Stromal cell of bone marrow (primary cell): ENCODE data around the gene CCDC148.

Source experiments
- DNase-seq: peaks from one replicate; pipeline ENCODE4 v3.0.0-alpha.2; 2012; ENCODE audit warnings: low read depth

The CCDC148 gene

DNA sequence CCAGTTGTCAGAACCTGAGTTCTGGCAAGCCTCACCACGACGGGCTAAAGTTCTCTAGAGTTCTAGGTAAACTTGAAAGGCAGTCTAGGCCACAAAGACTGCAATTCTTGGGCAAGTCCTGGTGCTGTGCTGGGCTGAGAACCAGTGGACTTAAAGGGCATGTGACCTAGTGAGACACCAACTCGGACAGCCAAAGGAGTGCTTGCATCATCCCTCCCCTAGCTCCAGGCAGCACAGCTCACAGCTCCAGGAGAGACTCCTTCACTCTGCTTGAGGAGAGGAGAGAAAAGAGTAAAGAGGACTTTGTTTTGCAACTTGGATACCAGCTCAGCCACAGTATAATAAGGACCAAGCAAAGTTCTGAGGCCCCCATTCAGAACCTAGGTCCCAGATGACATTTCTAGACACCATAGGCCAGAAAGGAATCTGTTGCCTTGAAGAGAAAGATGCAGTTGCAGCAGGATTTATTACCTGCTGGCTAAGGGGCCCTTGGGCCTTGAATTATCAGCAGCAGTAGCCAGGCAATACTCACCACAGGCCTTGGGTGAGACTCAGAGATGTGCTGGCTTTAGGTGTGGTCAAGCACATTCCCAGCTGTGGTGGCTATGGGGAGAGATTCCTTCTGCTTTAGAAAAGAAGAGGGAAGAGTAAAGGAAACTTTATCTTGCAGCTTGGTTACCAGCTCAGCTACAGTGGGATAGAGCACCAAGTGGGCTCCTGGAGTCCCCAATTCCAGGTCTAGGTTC lies 303.1 kb downstream of the CCDC148 start:
- DNase-seq = no peak

DNA sequence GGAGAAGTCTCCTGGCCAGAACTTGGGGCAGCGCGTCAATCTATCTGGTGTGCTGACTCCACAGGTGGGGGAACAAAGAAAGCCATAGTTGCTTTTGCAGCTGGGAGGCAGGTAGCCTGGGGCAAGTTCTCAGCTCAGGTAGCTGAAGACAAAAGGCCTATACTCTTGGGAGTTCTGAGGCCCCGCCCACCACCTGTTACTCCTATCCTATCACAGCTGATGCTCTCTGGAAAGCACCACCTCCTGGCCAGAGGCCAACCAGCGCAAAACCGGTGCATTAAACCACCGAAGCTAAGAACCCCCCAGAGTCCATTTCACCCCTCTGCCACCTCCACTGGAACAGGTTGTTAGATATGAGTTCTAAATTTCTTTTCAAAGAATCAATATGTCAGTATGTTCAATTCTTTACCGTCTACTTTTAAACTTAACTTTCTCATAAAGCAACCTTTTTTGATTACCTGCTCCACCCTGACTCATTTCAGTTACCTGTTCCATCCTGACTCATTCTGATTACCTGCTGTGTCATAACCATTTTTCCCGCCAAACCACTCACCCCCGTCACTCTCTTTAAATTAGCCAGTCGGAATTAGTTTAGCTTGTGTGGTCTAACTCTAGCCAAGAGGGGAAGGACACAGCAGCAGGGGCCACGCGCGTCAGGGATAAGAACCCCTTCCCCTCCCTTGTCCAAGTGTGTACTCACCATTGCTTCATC lies 311.5 kb downstream of the CCDC148 start:
- no peak for DNase-seq

DNA sequence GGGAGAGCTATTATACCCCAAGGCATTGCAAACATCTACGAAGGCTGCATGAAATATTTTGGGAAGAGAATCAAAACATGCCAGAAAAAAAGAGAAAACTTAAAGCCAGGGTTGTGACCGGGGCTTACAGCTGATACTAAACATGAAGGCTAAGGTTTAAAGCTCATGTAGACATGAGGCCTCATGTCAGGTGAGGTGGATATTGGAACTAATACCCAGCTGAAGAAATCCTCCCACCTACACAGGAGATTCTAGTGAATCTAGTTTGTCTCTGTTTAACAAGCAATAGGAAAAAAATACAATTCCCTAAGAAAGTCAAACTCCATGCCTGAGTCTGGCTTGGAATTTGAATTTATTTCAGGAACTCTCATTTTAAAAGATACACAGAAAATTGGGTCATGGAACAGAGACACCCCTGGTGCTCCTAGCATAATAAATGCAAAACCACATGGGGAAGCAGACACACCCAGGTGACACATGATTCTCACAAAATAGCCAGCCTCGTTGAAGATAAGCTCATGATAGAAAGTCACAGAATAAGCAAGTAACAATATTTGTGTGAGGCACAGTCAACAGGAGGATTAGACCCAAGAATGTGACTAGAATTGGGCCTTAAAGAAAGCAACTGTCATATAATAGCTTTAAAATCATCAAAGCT lies 312.7 kb downstream of the CCDC148 start:
- DNase-seq = no peak

DNA sequence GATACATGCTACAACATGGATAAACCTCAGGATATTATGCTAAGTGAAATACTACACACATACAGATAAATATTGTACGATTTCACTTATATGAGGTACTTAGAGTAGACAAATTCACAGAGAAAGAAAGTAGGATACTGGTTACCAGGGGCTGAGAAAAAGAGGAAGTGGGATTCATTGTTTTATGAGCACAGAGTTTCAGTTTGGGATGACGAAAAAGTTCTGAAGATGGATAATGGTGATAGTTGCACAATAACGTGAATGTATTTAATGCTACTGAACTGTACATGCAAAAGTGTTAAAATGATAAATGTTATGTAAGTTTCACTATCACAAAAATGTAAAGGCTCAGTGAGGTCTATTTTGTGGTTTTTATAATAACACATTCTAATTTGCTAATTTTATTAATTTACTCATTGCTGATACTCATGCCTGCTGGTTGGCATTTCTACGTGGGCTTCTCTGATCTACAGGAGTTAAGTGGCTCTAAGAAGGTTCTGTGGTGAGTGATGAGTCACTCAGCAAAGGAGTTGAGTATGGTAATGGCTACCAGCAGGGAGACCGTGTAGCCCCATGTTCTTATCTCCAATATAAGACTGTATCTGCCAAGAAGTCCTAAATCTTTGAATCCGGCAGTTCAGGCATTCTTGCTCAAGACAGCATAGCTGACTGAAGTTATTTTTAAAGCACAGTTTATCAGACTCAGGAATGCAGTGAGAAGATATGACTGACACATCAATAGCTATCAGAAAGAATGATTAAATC lies 313.8 kb downstream of the CCDC148 start:
- DNase-seq = no peak

DNA sequence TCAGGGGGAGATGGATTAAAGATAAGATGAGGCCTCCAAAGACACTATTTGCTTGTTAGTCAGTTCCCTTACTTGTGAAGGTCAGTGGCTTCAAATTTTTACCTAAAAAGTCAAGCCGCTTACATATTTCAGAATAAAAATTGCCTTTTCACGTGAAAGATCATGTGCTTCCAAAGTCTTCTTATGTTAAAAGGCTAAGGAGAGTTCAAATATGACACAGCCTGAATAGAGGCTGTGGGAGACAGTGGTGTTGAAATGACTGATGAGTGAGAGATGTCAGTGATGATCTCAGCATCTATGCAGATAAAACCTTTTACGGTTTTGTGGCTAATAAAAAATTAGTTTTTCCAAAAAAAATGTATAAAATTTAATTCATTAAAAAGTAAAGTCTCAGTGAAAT lies 314.4 kb downstream of the CCDC148 start:
- DNase-seq = no peak

DNA sequence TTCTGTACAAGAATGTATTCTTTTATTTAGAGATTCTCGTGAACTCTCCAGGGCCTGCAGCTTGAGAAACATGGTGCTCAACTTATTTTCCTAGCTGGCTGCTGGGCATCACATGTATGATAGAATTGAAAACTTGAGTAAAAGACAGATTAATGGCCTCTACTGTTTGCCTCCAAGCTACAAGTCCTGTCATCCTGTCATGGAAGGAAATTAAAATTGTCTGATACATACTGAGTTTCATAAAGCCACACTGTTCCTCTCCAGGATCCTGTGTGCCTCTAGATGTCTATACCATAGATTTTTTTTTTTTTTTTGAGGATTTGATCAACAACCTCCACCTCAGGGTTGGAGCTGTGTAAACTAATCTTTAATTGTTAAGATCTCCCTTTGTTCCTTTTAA lies 316.4 kb downstream of the CCDC148 start:
- no peak for DNase-seq

- DNase-seq = no peak
Measured at GRCh38 chr2:158138255-158138654, 318.3 kb downstream of the CCDC148 start.

DNA sequence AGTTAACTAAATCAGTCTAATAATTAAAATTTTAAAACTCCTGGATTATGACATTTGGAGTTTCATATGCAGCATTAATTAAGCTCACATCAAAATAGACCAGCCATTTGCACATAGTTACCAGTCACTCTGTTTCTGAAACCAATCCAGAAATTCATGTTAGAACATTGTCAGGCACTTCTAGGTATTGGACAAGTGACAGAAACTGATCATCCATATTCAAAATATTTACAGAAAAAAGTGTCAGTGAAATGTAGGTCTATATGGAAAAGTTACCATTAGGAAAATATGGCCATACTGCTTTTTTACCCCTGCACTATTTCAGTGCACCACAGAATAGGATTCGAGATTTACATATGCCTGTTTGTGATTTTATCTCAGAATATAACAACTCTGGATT lies 321.5 kb downstream of the CCDC148 start:
- no peak for DNase-seq

GRCh38 chr2:158134655-158135054 lies 321.9 kb downstream of the CCDC148 start:
- no peak for DNase-seq

- DNase-seq = no peak
Measured at GRCh38 chr2:158134055-158134454, 322.5 kb downstream of the CCDC148 start.

- no peak for DNase-seq
Measured at GRCh38 chr2:158131919-158132566, 324.5 kb downstream of the CCDC148 start.

GRCh38 chr2:158131483-158131912 lies 325.1 kb downstream of the CCDC148 start:
- no peak for DNase-seq

- no peak for DNase-seq
Measured at GRCh38 chr2:158130832-158131473, 325.6 kb downstream of the CCDC148 start.

DNA sequence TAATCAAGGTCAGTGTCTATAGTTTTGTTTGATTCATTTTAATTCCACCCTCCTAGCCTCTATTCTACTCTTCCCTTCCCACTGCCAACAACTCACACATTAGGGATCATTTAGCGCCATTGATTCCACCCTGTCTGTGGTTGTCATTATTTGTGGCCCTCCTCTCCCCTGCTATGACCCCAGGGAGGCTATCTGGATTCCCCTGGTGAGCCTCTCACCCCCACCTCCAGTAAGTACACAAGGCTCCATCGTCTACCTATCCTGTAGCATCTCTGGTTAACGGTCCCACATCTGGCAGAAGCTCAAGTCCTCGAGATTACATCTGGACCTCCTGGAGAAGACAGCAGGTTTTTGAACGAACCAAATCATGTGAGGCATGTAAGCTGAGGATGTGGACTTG lies 327.5 kb downstream of the CCDC148 start:
- no peak for DNase-seq

DNA sequence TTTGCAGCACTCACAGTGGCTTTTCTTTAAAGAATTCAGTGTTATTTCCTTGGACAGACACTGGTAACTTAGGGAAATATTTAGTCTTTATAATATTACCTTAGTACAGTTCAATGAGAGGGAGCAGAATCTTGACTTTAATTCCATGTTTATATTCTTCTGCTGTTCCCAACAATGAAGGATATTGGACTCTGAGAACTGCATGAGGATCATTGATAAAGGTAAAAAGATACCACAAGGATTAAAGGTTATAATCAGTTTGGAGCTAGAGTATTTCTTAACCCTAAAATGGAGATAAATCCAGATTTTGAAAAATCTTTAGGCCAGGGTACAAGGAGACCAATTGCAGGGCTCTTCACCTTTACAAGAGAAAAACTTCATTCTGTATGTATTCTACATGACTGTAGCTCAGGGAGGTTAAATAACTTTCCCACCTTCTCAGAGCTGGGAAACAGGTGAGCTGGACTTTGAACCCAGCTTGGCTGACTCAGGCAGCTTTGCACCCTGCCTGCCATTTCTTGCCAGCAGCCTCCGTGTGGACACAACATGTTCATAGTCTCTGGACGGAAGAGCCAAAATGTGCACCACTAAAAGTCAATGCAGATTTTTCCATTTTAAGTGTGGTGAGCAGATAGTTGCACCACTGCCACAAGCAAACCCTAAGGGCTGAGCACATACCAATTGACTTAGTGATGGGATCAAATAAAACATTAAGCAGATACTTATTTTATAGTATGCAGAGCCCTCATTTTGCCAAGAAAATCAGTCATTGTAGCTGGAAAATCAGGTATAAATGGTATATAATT lies 328.2 kb downstream of the CCDC148 start:
- DNase-seq = no peak

DNA sequence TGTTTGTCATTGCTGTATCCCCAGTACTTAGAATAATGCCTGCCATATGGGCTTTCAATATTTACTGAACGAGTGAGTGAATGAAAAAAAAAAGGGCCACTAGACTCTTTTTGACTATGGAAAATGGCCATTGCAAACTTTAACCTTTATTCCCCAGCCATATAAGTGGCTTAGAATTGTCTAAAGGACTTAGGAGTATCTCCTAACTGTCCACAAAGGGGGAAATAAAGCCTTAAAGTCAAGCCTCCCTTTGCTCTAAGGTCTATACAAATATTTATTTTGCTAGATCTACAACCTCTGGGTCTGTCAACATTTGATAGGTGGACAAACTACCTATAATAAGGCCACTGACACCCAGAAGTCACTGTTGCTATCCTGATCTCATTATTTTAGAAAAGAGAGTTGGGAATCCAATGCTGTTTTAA lies 329.2 kb downstream of the CCDC148 start:
- DNase-seq = no peak

DNA sequence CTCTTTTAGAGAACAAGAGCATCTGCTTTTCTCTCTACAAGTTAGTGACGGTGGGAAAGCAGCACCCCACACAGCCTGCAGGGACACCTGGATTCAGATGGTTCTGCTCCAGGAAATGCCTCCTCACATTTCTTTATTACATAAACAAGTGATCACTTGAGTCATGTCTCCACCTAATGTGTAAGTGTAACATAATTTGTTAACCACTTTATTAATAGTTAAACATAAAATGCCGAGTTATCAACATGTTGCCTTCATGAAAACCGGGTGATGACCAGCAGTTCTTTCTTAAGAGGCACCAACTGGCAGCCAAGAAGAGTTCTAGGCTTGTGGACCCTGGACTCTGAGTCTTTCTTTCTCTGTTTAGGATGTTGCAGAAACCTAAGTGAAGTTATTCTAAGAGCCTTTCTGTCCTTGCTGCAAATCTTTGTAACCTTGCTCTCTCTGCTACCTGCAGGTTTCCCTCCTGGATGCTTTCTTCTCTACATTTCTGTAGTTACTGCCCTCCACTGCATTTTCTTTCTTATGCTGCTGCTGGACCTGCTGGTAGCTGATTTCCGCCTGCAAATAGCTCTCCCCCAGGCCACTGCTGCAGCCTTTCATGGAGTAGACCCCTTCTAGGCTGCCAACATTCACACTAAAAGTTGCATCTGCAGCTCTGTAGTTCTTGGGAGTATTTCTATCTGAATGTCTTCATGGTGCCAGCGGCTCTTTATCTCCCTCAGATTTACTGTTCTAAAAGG lies 330.6 kb downstream of the CCDC148 start:
- no peak for DNase-seq

DNA sequence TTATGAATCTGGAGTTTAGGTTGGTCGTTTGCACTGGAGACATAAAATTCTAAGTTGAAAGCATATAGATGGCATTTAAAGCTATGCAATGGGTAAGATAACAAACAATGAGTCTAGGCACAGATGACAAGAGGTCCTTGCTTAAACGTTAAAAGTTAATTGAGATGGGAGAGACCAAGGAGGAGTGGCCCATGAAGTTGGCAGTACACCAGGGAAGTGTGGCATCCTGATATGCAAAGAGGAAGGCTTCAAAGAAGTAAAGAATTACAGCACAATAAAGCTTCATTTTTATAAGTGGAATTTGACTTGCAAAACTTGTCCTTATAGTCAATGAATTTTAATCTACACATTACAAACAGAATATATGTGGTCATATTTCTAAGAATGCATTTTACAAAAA lies 331.7 kb downstream of the CCDC148 start:
- DNase-seq = no peak
